Stimulated activated CD4-positive, alpha-beta T cell treated with anti-CD3 and anti-CD28 coated beads, Interleukin-12 subunit alpha, Interleukin-12 subunit beta, amount 100 ng/mL, for 48 hours (primary cell): ENCODE data around the gene NGEF.

Experiments
- DNase-seq, 3 donors: peaks; one replicate each; pipeline ENCODE4 v3.0.0-alpha.2; 2020; ENCODE audit warnings: low read depth in 2 of 3, low spot score in 1 of 3

Gene NGEF

GRCh38 chr2:232974396-232974795 is 38.7 kb downstream of the NGEF start:
- no peak for DNase-seq

- DNase-seq: no peak
Observed at GRCh38 chr2:232973796-232974195, 39.3 kb downstream of the NGEF start.

- no peak for DNase-seq
Observed at GRCh38 chr2:232973011-232973735, 39.9 kb downstream of the NGEF start.

- DNase-seq: no peak
Observed at GRCh38 chr2:232971744-232972143, 41.3 kb downstream of the NGEF start.

- DNase-seq: no peak
Observed at GRCh38 chr2:232970051-232970450, 43.0 kb downstream of the NGEF start.

- no peak for DNase-seq
Observed at GRCh38 chr2:232967474-232967873, 45.6 kb downstream of the NGEF start.

- no peak for DNase-seq
Observed at GRCh38 chr2:232966122-232966521, 46.9 kb downstream of the NGEF start.

- no peak for DNase-seq
Observed at GRCh38 chr2:232963913-232964312, 49.1 kb downstream of the NGEF start.

- no peak for DNase-seq
Observed at GRCh38 chr2:232960862-232961261, 52.2 kb downstream of the NGEF start.

- no peak for DNase-seq
Observed at GRCh38 chr2:232959139-232959538, 53.9 kb downstream of the NGEF start.

- no peak for DNase-seq
Observed at GRCh38 chr2:232957657-232958090, 55.4 kb downstream of the NGEF start.

GRCh38 chr2:232955856-232956255 is 57.2 kb downstream of the NGEF start:
- no peak for DNase-seq

GRCh38 chr2:232954691-232955090 is 58.4 kb downstream of the NGEF start:
- DNase-seq: no peak

GRCh38 chr2:232951891-232952290 is 61.2 kb downstream of the NGEF start:
- no peak for DNase-seq

GRCh38 chr2:232951181-232951580 is 61.9 kb downstream of the NGEF start:
- no peak for DNase-seq

GRCh38 chr2:232950751-232951150 is 62.3 kb downstream of the NGEF start:
- DNase-seq: no peak

- no peak for DNase-seq
Observed at GRCh38 chr2:232949016-232949415, 64.0 kb downstream of the NGEF start.

GRCh38 chr2:232942831-232943230 is 70.2 kb downstream of the NGEF start:
- DNase-seq: no peak

GRCh38 chr2:232941912-232942594 is 71.0 kb downstream of the NGEF start:
- DNase-seq: no peak

- no peak for DNase-seq
Observed at GRCh38 chr2:232941400-232941799, 71.7 kb downstream of the NGEF start.

- DNase-seq: no peak
Observed at GRCh38 chr2:232940724-232941123, 72.3 kb downstream of the NGEF start.

GRCh38 chr2:232937278-232937906 is 75.7 kb downstream of the NGEF start:
- DNase-seq: no peak
